ENCODE results near the gene PLTP. TPM values are rescaled to one million over a fixed set of nuclear protein-coding genes. Genes with fewer than 3 reads are reported as not detected.

Gene PLTP
- polyA plus RNA-seq, 2 donors: 27.0 to 27.2 TPM

GRCh38 chr20:45863543-45864470 is 48.1 kb downstream of the PLTP start:
- H3K27ac ChIP-seq (ENCODE audit: low read depth in 2 of 2, low read length in 1 of 2): no peak overlapping the region
- no peaks in the 10 kb centered on the region for H3K27me3 ChIP-seq (ENCODE audit: control insufficient read depth in 1 of 2, insufficient read depth in 2 of 2, low read length in 2 of 2)
- H3K9me3 ChIP-seq (ENCODE audit: control insufficient read depth in 2 of 2, insufficient read depth in 1 of 2, low read depth in 1 of 2, low read length in 1 of 2): no peaks in the 10 kb centered on the region
- 89 to 91% methylated on average over 7 of the region's 7 CpGs for WGBS, 2 donors
- H3K4me3 ChIP-seq (ENCODE audit: low read depth in 1 of 2, low read length in 2 of 2): no peak overlapping the region
- H3K36me3 ChIP-seq (ENCODE audit: control insufficient read depth in 2 of 2, insufficient read depth in 2 of 2, low read length in 1 of 2): no peaks in the 10 kb centered on the region
- H3K4me1 ChIP-seq (ENCODE audit: control insufficient read depth in 2 of 2, insufficient read depth in 2 of 2, low read length in 1 of 2): no peaks in the 10 kb centered on the region

GRCh38 chr20:45861221-45862075 is 50.5 kb downstream of the PLTP start:
- Histone ChIP-seq H3K36me3 (ENCODE audit: control insufficient read depth in 2 of 2, insufficient read depth in 2 of 2, low read length in 1 of 2) (no peaks in the 10 kb centered on the region), H3K27me3 (ENCODE audit: control insufficient read depth in 1 of 2, insufficient read depth in 2 of 2, low read length in 2 of 2) (no peaks in the 10 kb centered on the region), H3K4me1 (ENCODE audit: control insufficient read depth in 2 of 2, insufficient read depth in 2 of 2, low read length in 1 of 2) (peaks cover 2 to 3% of the 10 kb centered on the region in 2 donors), H3K9me3 (ENCODE audit: control insufficient read depth in 2 of 2, insufficient read depth in 1 of 2, low read depth in 1 of 2, low read length in 1 of 2) (no peaks in the 10 kb centered on the region), H3K4me3 (ENCODE audit: low read depth in 1 of 2, low read length in 2 of 2) (no peak overlapping the region), H3K27ac (ENCODE audit: low read depth in 2 of 2, low read length in 1 of 2) (peak overlapping the region in 1 of 2 donors; percentile 70)
- WGBS, 2 donors: 84 to 93% methylated on average over 7 of the region's 7 CpGs

GRCh38 chr20:45860560-45861220 is 51.3 kb downstream of the PLTP start:
- Histone ChIP-seq H3K4me3 (ENCODE audit: low read depth in 1 of 2, low read length in 2 of 2) (no peak overlapping the region), H3K4me1 (ENCODE audit: control insufficient read depth in 2 of 2, insufficient read depth in 2 of 2, low read length in 1 of 2) (peaks cover 3 to 8% of the 10 kb centered on the region in 2 donors), H3K9me3 (ENCODE audit: control insufficient read depth in 2 of 2, insufficient read depth in 1 of 2, low read depth in 1 of 2, low read length in 1 of 2) (no peaks in the 10 kb centered on the region), H3K27me3 (ENCODE audit: control insufficient read depth in 1 of 2, insufficient read depth in 2 of 2, low read length in 2 of 2) (no peaks in the 10 kb centered on the region), H3K27ac (ENCODE audit: low read depth in 2 of 2, low read length in 1 of 2) (peak overlapping the region in 1 of 2 donors; percentile 70), H3K36me3 (ENCODE audit: control insufficient read depth in 2 of 2, insufficient read depth in 2 of 2, low read length in 1 of 2) (no peaks in the 10 kb centered on the region)
- WGBS, 2 donors: 58 to 60% methylated on average over 7 of the region's 7 CpGs

- Histone ChIP-seq H3K27ac (ENCODE audit: low read depth in 2 of 2, low read length in 1 of 2) (no peak overlapping the region), H3K4me3 (ENCODE audit: low read depth in 1 of 2, low read length in 2 of 2) (no peak overlapping the region), H3K9me3 (ENCODE audit: control insufficient read depth in 2 of 2, insufficient read depth in 1 of 2, low read depth in 1 of 2, low read length in 1 of 2) (no peaks in the 10 kb centered on the region), H3K36me3 (ENCODE audit: control insufficient read depth in 2 of 2, insufficient read depth in 2 of 2, low read length in 1 of 2) (peaks cover 0 to 2% of the 10 kb centered on the region in 2 donors), H3K27me3 (ENCODE audit: control insufficient read depth in 1 of 2, insufficient read depth in 2 of 2, low read length in 2 of 2) (no peaks in the 10 kb centered on the region), H3K4me1 (ENCODE audit: control insufficient read depth in 2 of 2, insufficient read depth in 2 of 2, low read length in 1 of 2) (peaks cover 4 to 11% of the 10 kb centered on the region in 2 donors)
- 96 to 97% methylated on average over 5 of the region's 5 CpGs for WGBS, 2 donors
Measured at GRCh38 chr20:45859916-45860315, 52.0 kb downstream of the PLTP start.

GRCh38 chr20:45857882-45858216 is 54.1 kb downstream of the PLTP start:
- no peaks in the 10 kb centered on the region for H3K27me3 ChIP-seq (ENCODE audit: control insufficient read depth in 1 of 2, insufficient read depth in 2 of 2, low read length in 2 of 2)
- WGBS, 2 donors: 15 to 16% methylated on average over 13 of the region's 13 CpGs
- peaks cover 0 to 5% of the 10 kb centered on the region in 2 donors for H3K36me3 ChIP-seq (ENCODE audit: control insufficient read depth in 2 of 2, insufficient read depth in 2 of 2, low read length in 1 of 2)
- peak overlapping the region; percentile 73 to 93 for H3K4me3 ChIP-seq (ENCODE audit: low read depth in 1 of 2, low read length in 2 of 2)
- no peaks in the 10 kb centered on the region for H3K9me3 ChIP-seq (ENCODE audit: control insufficient read depth in 2 of 2, insufficient read depth in 1 of 2, low read depth in 1 of 2, low read length in 1 of 2)
- H3K4me1 ChIP-seq (ENCODE audit: control insufficient read depth in 2 of 2, insufficient read depth in 2 of 2, low read length in 1 of 2): peaks cover 5 to 13% of the 10 kb centered on the region in 2 donors
- peak overlapping the region; percentile 28 to 91 for H3K27ac ChIP-seq (ENCODE audit: low read depth in 2 of 2, low read length in 1 of 2)

- peaks cover 0 to 5% of the 10 kb centered on the region in 2 donors for H3K36me3 ChIP-seq (ENCODE audit: control insufficient read depth in 2 of 2, insufficient read depth in 2 of 2, low read length in 1 of 2)
- peaks cover 5 to 13% of the 10 kb centered on the region in 2 donors for H3K4me1 ChIP-seq (ENCODE audit: control insufficient read depth in 2 of 2, insufficient read depth in 2 of 2, low read length in 1 of 2)
- H3K27me3 ChIP-seq (ENCODE audit: control insufficient read depth in 1 of 2, insufficient read depth in 2 of 2, low read length in 2 of 2): no peaks in the 10 kb centered on the region
- WGBS, 2 donors: 0 to 1% methylated on average over 36 of the region's 36 CpGs
- H3K4me3 ChIP-seq (ENCODE audit: low read depth in 1 of 2, low read length in 2 of 2): peak within 1 kb of the TSS; percentile 73 to 93
- no peaks in the 10 kb centered on the region for H3K9me3 ChIP-seq (ENCODE audit: control insufficient read depth in 2 of 2, insufficient read depth in 1 of 2, low read depth in 1 of 2, low read length in 1 of 2)
- H3K27ac ChIP-seq (ENCODE audit: low read depth in 2 of 2, low read length in 1 of 2): peak within 1 kb of the TSS; percentile 39 to 91
Measured at GRCh38 chr20:45857114-45857881, 54.7 kb downstream of the PLTP start, which contains the start of the genes ACOT8 and ZSWIM3. Gene ACOT8, minus strand, starts transcription at chr20:45857392. Its CDS starts 77 bp downstream, at chr20:45857315. Gene ZSWIM3, plus strand, starts transcription at chr20:45857614. Its CDS starts 212 bp downstream, at chr20:45857826.

- peaks cover 0 to 18% of the 10 kb centered on the region in 2 donors for H3K36me3 ChIP-seq (ENCODE audit: control insufficient read depth in 2 of 2, insufficient read depth in 2 of 2, low read length in 1 of 2)
Measured at GRCh38 chr20:45853484-45853883, 58.5 kb downstream of the PLTP start.

GRCh38 chr20:45852326-45852725 is 59.6 kb downstream of the PLTP start:
- H3K27me3 ChIP-seq (ENCODE audit: control insufficient read depth in 1 of 2, insufficient read depth in 2 of 2, low read length in 2 of 2): no peaks in the 10 kb centered on the region
- peaks cover 0 to 21% of the 10 kb centered on the region in 2 donors for H3K36me3 ChIP-seq (ENCODE audit: control insufficient read depth in 2 of 2, insufficient read depth in 2 of 2, low read length in 1 of 2)
- peaks cover 2 to 11% of the 10 kb centered on the region in 2 donors for H3K4me1 ChIP-seq (ENCODE audit: control insufficient read depth in 2 of 2, insufficient read depth in 2 of 2, low read length in 1 of 2)
- no peak overlapping the region for H3K4me3 ChIP-seq (ENCODE audit: low read depth in 1 of 2, low read length in 2 of 2)
- WGBS, 2 donors: 92 to 98% methylated on average over 6 of the region's 6 CpGs
- no peaks in the 10 kb centered on the region for H3K9me3 ChIP-seq (ENCODE audit: control insufficient read depth in 2 of 2, insufficient read depth in 1 of 2, low read depth in 1 of 2, low read length in 1 of 2)
- no peak overlapping the region for H3K27ac ChIP-seq (ENCODE audit: low read depth in 2 of 2, low read length in 1 of 2)

More at GRCh38 chr20:45853484-45853883, 58.5 kb downstream of the PLTP start:
- Histone ChIP-seq H3K9me3 (ENCODE audit: control insufficient read depth in 2 of 2, insufficient read depth in 1 of 2, low read depth in 1 of 2, low read length in 1 of 2) (no peaks in the 10 kb centered on the region), H3K4me3 (ENCODE audit: low read depth in 1 of 2, low read length in 2 of 2) (no peak overlapping the region), H3K27ac (ENCODE audit: low read depth in 2 of 2, low read length in 1 of 2) (no peak overlapping the region), H3K4me1 (ENCODE audit: control insufficient read depth in 2 of 2, insufficient read depth in 2 of 2, low read length in 1 of 2) (peaks cover 5 to 13% of the 10 kb centered on the region in 2 donors), H3K27me3 (ENCODE audit: control insufficient read depth in 1 of 2, insufficient read depth in 2 of 2, low read length in 2 of 2) (no peaks in the 10 kb centered on the region)
- WGBS, 2 donors: 74 to 82% methylated on average over 2 of the region's 2 CpGs

Data from esophagus (tissue), 2 donors.